ENCODE measurements around the gene MARVELD1.

DNA sequence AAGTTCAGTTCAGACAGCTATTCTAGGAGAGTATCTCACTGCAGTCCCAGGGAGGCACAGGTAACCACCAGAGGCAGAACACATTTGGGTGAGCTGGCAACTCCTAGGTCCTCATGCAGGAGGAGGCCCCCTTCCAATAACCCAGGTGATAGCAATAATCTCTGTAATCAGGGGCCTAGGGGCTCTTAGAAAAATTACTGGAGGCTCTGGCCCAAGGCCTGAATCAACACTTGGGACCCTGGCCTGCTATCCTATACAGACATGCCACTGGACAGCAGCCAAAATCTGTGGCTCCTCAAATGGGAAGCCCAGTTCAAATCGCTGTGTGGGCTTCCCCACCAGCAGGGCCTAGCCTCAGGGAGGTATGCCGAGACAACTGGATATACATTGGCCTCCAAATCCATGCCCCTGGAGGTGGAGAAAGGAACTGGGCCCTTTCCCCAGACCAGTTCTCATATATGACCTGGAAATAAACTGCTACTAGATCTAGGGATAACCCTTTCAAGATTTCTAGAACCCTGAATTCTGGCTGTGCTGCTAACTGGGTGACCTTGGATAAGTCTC, 28.1 kb upstream of the MARVELD1 start:
- TF ChIP-seq POLR2A (IDR thresholded peaks at IDR 0.05; ENCODE audit: low read depth, low read length) (no peak), TAF1 (IDR thresholded peaks at IDR 0.05; ENCODE audit: borderline replicate concordance, low read depth, low read length) (no peak)

Data from GM12892 (cell line).